Gastroesophageal sphincter (tissue), 3 donors: Measurements from ENCODE around the gene MAPK6.

Experiments used
- CTCF ChIP-seq, 4 experiments: fragments of 200-600 bp in 2 of 4; fragments of 450-650 bp in 2 of 4; sonication (generic) in 1 of 4; IDR thresholded peaks; one replicate each; pipeline ENCODE4 v1.5.1; 2017 to 2019; ENCODE audit warnings: antibody characterized with exemption in 4 of 4, mild to moderate bottlenecking in 2 of 4, moderate library complexity in 2 of 4
- EP300 ChIP-seq: sonication (generic); formaldehyde crosslinking; IDR thresholded peaks from one replicate; pipeline ENCODE4 v1.6.1; 2017; ENCODE audit warnings: antibody characterized with exemption, mild to moderate bottlenecking
- POLR2AphosphoS5 ChIP-seq: sonication (generic); formaldehyde crosslinking; IDR thresholded peaks from one replicate; pipeline ENCODE4 v1.6.1; 2017; ENCODE audit warnings: antibody characterized with exemption

- TF ChIP-seq CTCF (IDR thresholded peaks at IDR 0.05) (no peak), POLR2AphosphoS5 (no peak), EP300 (no peak)
Measured at GRCh38 chr15:51969728-51970127, 49.3 kb upstream of the MAPK6 start.
